Measurements from ENCODE around the gene DZIP3. TPM values are rescaled to one million over a fixed set of nuclear protein-coding genes. Genes with fewer than 3 reads are reported as not detected.
A peak's percentile ranks its signal among the peaks of the same experiment; 100 is the strongest.

DZIP3 gene
- total RNA-seq, 4 donors from 2014 or later, result 0.83 to 5.0 (median 2.8) TPM

DNA sequence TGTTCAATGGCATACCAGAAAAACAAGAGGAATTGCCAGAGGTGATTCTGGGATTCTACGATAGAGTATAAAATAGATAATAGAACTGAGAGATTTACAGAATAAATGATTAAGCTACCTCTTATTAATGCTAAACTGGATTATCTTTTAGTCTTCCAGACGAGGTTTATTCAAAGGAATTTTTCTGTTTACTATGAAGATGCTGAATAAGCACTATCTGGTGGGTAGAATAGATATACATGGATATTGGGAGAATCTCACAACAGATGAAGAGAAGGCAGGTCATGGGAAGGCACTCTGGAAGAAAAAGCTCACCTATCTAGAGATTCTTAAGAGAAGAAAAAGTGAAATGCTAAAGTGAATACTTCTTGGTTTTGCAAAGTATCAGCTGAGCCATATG lies 11.5 kb upstream of the DZIP3 start:
- TF ChIP-seq, protein P1, sequence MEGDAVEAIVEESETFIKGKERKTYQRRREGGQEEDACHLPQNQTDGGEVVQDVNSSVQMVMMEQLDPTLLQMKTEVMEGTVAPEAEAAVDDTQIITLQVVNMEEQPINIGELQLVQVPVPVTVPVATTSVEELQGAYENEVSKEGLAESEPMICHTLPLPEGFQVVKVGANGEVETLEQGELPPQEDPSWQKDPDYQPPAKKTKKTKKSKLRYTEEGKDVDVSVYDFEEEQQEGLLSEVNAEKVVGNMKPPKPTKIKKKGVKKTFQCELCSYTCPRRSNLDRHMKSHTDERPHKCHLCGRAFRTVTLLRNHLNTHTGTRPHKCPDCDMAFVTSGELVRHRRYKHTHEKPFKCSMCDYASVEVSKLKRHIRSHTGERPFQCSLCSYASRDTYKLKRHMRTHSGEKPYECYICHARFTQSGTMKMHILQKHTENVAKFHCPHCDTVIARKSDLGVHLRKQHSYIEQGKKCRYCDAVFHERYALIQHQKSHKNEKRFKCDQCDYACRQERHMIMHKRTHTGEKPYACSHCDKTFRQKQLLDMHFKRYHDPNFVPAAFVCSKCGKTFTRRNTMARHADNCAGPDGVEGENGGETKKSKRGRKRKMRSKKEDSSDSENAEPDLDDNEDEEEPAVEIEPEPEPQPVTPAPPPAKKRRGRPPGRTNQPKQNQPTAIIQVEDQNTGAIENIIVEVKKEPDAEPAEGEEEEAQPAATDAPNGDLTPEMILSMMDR (IDR thresholded peaks at IDR 0.05), result no peak
- no peak for DNase-seq
- H3K27ac ChIP-seq, result no peak overlapping the region

DNA sequence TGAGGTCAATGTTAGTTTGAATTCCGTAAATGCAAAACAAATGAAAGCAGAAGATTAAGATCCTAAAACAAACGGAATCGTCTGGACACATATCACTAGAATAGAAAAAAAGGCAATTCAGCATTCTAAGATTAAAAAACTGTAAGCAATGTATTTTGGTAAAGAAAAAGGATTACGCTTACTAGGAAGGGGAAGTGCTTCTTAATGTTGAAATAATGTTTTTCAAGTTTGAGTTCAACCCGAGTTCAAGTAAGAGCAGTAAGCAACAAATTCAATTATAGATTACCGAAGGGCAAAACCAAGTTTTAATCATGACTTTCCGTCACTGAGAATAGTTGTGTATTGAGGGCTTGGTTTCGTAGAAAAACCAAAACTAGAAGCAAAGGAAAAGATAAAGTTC lies 921 bp upstream of the DZIP3 start:
- H3K36me3 ChIP-seq, result no peaks in the 10 kb centered on the region
- H3K27me3 ChIP-seq, result no peaks in the 10 kb centered on the region
- H3K9me3 ChIP-seq, result no peaks in the 10 kb centered on the region
- no peak for DNase-seq
- peaks cover 0 to 28% (median 7%) of the 10 kb centered on the region in 3 donors for H3K4me1 ChIP-seq
- peak overlapping the region; percentile 93 to 96 (median 95) for H3K27ac ChIP-seq
- intact Hi-C loops (cut with DNase I), result no loop called here
- TF ChIP-seq POLR2A (IDR thresholded peaks at IDR 0.05), result no peak
- TF ChIP-seq, protein P1 (IDR thresholded peaks at IDR 0.05), result no peak
- 0 to 1% methylated on average over 8 of the region's 8 CpGs for WGBS, 2 donors
- H3K4me3 ChIP-seq, result peak overlapping the region; percentile 48 to 90 (median 76)

More for the DNA sequence above, 11.5 kb upstream of the DZIP3 start:
- H3K36me3 ChIP-seq, result peaks cover 0 to 25% (median 0%) of the 10 kb centered on the region in 3 donors
- H3K27me3 ChIP-seq, result no peaks in the 10 kb centered on the region
- 51 to 63% methylated on average over 2 of the region's 2 CpGs for WGBS, 2 donors
- no peak overlapping the region for H3K4me3 ChIP-seq
- no peaks in the 10 kb centered on the region for H3K9me3 ChIP-seq
- H3K4me1 ChIP-seq, result no peaks in the 10 kb centered on the region
- intact Hi-C loops (cut with DNase I), result no loop called here

DNA sequence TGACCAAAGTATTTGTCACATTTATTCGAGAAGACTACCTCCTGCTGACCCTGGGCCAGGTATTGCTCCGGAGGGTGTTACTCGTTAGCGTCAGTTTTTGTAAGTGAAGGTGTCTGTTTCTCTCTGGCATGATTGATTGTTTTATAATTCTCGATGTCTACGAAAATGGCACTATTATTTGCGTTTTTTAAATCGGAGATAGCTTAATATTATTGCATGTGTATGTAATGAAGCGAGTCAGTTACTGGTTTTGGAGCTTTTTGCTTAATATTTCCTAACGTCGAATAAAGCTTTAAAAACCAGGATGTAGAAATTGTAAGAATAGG lies 439 bp downstream of the DZIP3 start:
- Histone ChIP-seq H3K4me3 (peak overlapping the region; percentile 48 to 90 (median 76)), H3K4me1 (peaks cover 0 to 28% (median 7%) of the 10 kb centered on the region in 3 donors), H3K9me3 (no peaks in the 10 kb centered on the region), H3K36me3 (no peaks in the 10 kb centered on the region), H3K27ac (peak overlapping the region; percentile 93 to 96 (median 95)), H3K27me3 (no peaks in the 10 kb centered on the region)
- no peak for DNase-seq
- intact Hi-C loops (cut with DNase I), result no loop called here
- 0 to 1% methylated on average over 11 of the region's 11 CpGs for WGBS, 2 donors
- TF ChIP-seq, protein P1 (IDR thresholded peaks at IDR 0.05), result no peak
- no peak for TF ChIP-seq POLR2A (IDR thresholded peaks at IDR 0.05)

DNA sequence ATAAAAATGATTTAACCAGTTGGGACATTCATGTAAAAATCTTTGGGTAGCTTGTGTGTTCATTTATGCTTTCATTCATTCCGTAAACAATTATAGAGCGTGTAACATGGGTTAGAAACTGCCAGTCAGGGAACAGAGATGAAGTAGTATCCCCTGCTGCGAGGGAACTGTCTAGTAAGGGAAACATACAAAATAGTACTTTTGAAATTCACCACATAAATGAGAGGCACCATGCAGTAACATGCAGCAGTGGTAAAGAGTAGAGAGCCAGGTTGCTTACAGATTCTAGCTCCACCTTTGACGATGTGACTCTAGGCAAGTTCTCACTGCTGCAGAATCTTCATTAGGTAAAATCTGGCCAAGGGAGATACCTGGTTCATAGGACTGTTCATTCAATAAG lies 938 bp downstream of the DZIP3 start:
- H3K4me1 ChIP-seq, result peaks cover 0 to 28% (median 7%) of the 10 kb centered on the region in 3 donors
- TF ChIP-seq, protein P1 (IDR thresholded peaks at IDR 0.05), result no peak
- no peak for TF ChIP-seq POLR2A (IDR thresholded peaks at IDR 0.05)
- no peaks in the 10 kb centered on the region for H3K36me3 ChIP-seq
- intact Hi-C loops (cut with DNase I), result no loop called here
- H3K4me3 ChIP-seq, result peak overlapping the region; percentile 48 to 90 (median 76)
- H3K27me3 ChIP-seq, result no peaks in the 10 kb centered on the region
- no peak for DNase-seq
- WGBS, 2 donors, result 12 to 20% methylated on average over 4 of the region's 4 CpGs
- H3K9me3 ChIP-seq, result no peaks in the 10 kb centered on the region
- H3K27ac ChIP-seq, result peak overlapping the region in 1 of 4 donors; percentile 95

DNA sequence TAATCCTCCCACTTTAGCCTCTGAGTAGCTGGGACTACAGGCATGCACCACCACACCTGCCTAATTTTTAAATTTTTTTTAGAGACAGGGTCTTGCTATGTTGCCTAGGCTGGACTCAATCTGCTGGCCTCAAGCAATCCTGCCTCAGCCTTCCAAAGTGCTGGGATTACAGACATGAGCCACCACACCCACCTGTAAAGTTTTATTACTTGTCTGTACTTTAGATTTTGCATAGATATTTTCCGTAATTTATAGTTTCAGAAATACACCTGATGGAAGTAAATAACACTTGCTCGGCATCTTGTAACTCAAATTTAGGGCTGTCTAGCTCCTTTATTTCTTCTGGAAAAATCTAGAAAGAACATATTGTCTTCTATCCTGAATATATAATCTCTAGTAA lies 5.8 kb downstream of the DZIP3 start:
- no peak overlapping the region for H3K4me3 ChIP-seq
- no peaks in the 10 kb centered on the region for H3K27me3 ChIP-seq
- WGBS, 2 donors, result 93 to 100% methylated on average over 2 of the region's 2 CpGs
- no peak for DNase-seq
- no peaks in the 10 kb centered on the region for H3K9me3 ChIP-seq
- intact Hi-C loops (cut with DNase I), result no loop called here
- H3K27ac ChIP-seq, result no peak overlapping the region
- peaks cover 0 to 10% (median 4%) of the 10 kb centered on the region in 3 donors for H3K4me1 ChIP-seq
- TF ChIP-seq, protein P1 (IDR thresholded peaks at IDR 0.05), result no peak
- no peak for TF ChIP-seq POLR2A (IDR thresholded peaks at IDR 0.05)
- H3K36me3 ChIP-seq, result no peaks in the 10 kb centered on the region
